IPS DF 6.9 (cell line): ENCODE data around the gene STX2.

Source experiments
- DNase-seq: peaks from one replicate; pipeline ENCODE4 v3.0.0-alpha.2; 2013; ENCODE audit warnings: low read depth, low spot score
- H3K27ac ChIP-seq: one replicate; pipeline ENCODE4 v1.5.1; 2013; ENCODE audit warnings: low read length, control low read depth
- H3K27me3 ChIP-seq: 2 replicates; pipeline ENCODE4 v1.6.1; 2013; ENCODE audit warnings: mild to moderate bottlenecking, low read length; ENCODE audit not compliant: control insufficient read depth, insufficient read depth
- H3K36me3 ChIP-seq: 2 replicates; pipeline ENCODE4 v1.6.1; 2013; ENCODE audit warnings: low read length; ENCODE audit not compliant: control insufficient read depth, insufficient read depth
- H3K4me1 ChIP-seq: 2 replicates; pipeline ENCODE4 v1.6.1; 2013; ENCODE audit warnings: low read length; ENCODE audit not compliant: control insufficient read depth, insufficient read depth
- H3K4me3 ChIP-seq: 2 replicates; pipeline ENCODE4 v1.5.1; 2013; ENCODE audit warnings: mild to moderate bottlenecking, low read length
- H3K9me3 ChIP-seq: 2 replicates; pipeline ENCODE4 v1.6.1; 2013; ENCODE audit warnings: low read length, inconsistent platforms; ENCODE audit not compliant: control insufficient read depth, insufficient read depth
- WGBS: extraction: QIAGEN DNeasy Blood & Tissue Kit; methylation state at CpG from one replicate; pipeline ENCODE4 v1.1.7; 2013; ENCODE audit warnings: mixed read lengths, missing lambda C conversion rate; ENCODE audit not compliant: insufficient read length, insufficient coverage; 5-methylcytosine and 5-hydroxymethylcytosine counted together

Gene STX2

GRCh38 chr12:130803702-130804101 is 35.3 kb downstream of the STX2 start:
- Histone ChIP-seq H3K27me3 (no peaks in the 10 kb centered on the region), H3K4me1 (no peaks in the 10 kb centered on the region), H3K36me3 (peaks cover 3% of the 10 kb centered on the region; the same call in 1 of the 2 replicates), H3K9me3 (no peaks in the 10 kb centered on the region), H3K4me3 (no peak overlapping the region), H3K27ac (no peak overlapping the region)
- no peak for DNase-seq
- no CpG with 5 or more reads among the region's 5 CpGs for WGBS

DNA sequence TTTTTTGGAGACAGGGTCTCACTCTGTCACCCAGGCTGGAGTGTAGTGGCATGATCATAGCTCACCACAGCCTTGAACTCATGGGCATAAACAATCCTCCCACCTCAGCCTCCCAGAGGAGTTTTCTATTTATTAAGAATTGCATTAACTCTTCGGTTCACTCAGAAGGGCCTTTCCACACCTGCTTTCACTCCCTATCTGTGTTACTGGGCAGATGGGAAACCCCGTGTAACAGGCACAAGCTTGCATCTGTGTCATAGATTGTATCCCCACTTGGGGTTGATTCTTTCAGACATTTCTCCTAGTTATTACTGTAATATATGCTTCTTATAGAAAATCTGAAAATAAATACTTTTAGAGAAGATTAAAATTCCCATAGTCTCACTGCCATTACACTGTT is 38.7 kb downstream of the STX2 start:
- WGBS, result no CpG with 5 or more reads among the region's 2 CpGs

GRCh38 chr12:130799051-130799450 is 40.0 kb downstream of the STX2 start:
- Histone ChIP-seq H3K27ac (no peak overlapping the region), H3K4me1 (no peaks in the 10 kb centered on the region), H3K27me3 (no peaks in the 10 kb centered on the region), H3K4me3 (no peak overlapping the region), H3K36me3 (peaks cover 5% of the 10 kb centered on the region), H3K9me3 (no peaks in the 10 kb centered on the region)
- DNase-seq, result no peak
- no CpG with 5 or more reads among the region's 4 CpGs for WGBS

More for the DNA sequence above, 38.7 kb downstream of the STX2 start:
- Histone ChIP-seq H3K36me3 (peaks cover 5% of the 10 kb centered on the region), H3K4me1 (no peaks in the 10 kb centered on the region), H3K27ac (no peak overlapping the region), H3K9me3 (no peaks in the 10 kb centered on the region), H3K4me3 (no peak overlapping the region), H3K27me3 (no peaks in the 10 kb centered on the region)
- DNase-seq, result no peak

DNA sequence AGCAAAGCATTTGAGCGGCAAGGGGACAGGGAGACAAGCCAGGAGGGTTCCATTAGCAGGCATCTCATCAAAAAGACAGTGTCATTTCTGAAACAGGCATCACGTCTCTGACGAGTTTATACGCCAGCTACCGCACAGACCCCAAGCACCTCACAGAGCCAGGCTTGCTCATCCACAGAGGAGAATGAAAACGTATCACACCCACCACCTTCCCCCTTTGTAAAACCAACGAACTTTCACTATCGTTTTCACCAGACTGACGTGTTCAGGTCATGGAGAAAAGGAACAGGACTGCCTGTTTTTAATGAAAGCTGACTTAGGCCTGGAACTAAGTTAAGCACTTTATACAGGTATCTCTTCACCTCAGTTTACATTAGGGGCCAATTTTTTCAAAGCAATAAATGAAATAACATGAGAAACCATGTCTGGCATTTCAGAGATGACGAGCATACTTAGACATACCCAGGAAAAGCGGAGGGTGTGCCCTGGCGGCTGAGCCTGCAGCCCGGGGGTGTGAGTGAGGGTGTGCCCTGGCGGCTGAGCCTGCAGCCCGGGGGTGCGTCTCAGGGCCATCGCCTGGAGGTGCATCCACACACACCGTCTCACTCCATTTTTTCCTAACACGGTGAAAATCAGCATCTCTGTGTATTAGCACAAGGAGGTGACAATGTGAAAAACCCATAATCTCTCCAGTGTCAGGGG is 41.9 kb downstream of the STX2 start:
- Histone ChIP-seq H3K27me3 (no peaks in the 10 kb centered on the region), H3K4me3 (no peak overlapping the region), H3K27ac (no peak overlapping the region), H3K36me3 (peaks cover 5% of the 10 kb centered on the region), H3K9me3 (no peaks in the 10 kb centered on the region), H3K4me1 (0 out of 2 replicates have a peak, but pooled peaks cover 2% of the 10 kb centered on the region)
- no CpG with 5 or more reads among the region's 19 CpGs for whole genome bisulfite sequencing
- DNase-seq, result no peak

DNA sequence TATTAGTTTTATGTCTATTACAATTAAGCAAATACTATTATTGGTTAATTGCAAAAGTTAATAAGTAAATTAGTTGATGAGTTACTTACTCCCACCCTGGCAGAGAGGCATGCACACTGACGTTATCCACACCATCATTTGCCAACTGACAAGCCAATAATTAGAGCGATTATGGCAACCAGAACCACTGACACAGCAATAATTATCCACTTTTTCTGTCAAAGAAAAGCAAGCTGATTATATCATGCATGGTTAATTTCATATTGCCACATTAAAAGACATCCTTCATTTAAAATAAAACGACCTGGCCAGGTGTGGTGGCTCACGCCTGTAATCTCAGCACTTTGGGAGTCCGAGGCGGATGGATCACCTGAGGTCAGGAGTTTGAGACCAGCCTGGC is 43.1 kb downstream of the STX2 start:
- Histone ChIP-seq H3K36me3 (peaks cover 5% of the 10 kb centered on the region), H3K9me3 (no peaks in the 10 kb centered on the region), H3K27me3 (no peaks in the 10 kb centered on the region), H3K4me3 (no peak overlapping the region), H3K27ac (no peak overlapping the region), H3K4me1 (0 out of 2 replicates have a peak, but pooled peaks cover 2% of the 10 kb centered on the region)
- DNase-seq, result no peak
- no CpG with 5 or more reads among the region's 6 CpGs for WGBS

DNA sequence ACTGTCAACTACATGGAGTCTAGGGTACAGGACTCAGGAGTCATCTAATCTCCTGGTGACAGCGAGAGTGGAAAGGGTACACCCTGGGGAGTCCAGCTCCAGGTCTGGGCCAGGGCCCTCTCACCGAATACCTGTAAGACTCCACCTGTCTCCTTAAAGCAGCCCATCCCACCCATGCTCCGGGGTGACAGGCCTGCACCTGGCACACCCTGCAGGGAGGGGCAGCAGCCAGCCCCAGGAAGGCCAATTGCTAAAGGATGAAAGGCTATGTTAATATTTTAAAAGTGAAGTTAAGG is 45.5 kb downstream of the STX2 start:
- no CpG with 5 or more reads among the region's 3 CpGs for WGBS
- peaks cover 3% of the 10 kb centered on the region for H3K36me3 ChIP-seq
- no peak overlapping the region for H3K27ac ChIP-seq
- H3K4me1 ChIP-seq, result 0 out of 2 replicates have a peak, but pooled peaks cover 2% of the 10 kb centered on the region
- no peak for DNase-seq
- H3K27me3 ChIP-seq, result no peaks in the 10 kb centered on the region
- H3K4me3 ChIP-seq, result no peak overlapping the region
- H3K9me3 ChIP-seq, result no peaks in the 10 kb centered on the region

- no CpG with 5 or more reads among the region's 20 CpGs for WGBS
These were observed 46.1 kb downstream of the STX2 start for GRCh38 chr12:130792821-130793553.

GRCh38 chr12:130791629-130792028 is 47.4 kb downstream of the STX2 start:
- H3K4me1 ChIP-seq, result peaks cover 5% of the 10 kb centered on the region
- no peaks in the 10 kb centered on the region for H3K27me3 ChIP-seq
- no CpG with 5 or more reads among the region's 10 CpGs for WGBS
- DNase-seq, result no peak
- no peak overlapping the region for H3K27ac ChIP-seq
- no peaks in the 10 kb centered on the region; the same call in 1 of the 2 replicates for H3K36me3 ChIP-seq
- no peak overlapping the region for H3K4me3 ChIP-seq
- no peaks in the 10 kb centered on the region for H3K9me3 ChIP-seq

More at GRCh38 chr12:130792821-130793553, 46.1 kb downstream of the STX2 start:
- Histone ChIP-seq H3K4me3 (no peak overlapping the region), H3K27ac (no peak overlapping the region), H3K27me3 (no peaks in the 10 kb centered on the region), H3K9me3 (no peaks in the 10 kb centered on the region), H3K4me1 (peaks cover 2% of the 10 kb centered on the region; the same call in 1 of the 2 replicates), H3K36me3 (peaks cover 3% of the 10 kb centered on the region)
- no peak for DNase-seq

GRCh38 chr12:130788515-130788914 is 50.5 kb downstream of the STX2 start:
- no peak for DNase-seq
- H3K4me3 ChIP-seq, result no peak overlapping the region
- no peaks in the 10 kb centered on the region for H3K9me3 ChIP-seq
- WGBS, result no CpG with 5 or more reads among the region's 21 CpGs
- no peaks in the 10 kb centered on the region for H3K27me3 ChIP-seq
- H3K27ac ChIP-seq, result no peak overlapping the region
- no peaks in the 10 kb centered on the region; the same call in 1 of the 2 replicates for H3K36me3 ChIP-seq
- H3K4me1 ChIP-seq, result peaks cover 4% of the 10 kb centered on the region

GRCh38 chr12:130787445-130788410 is 51.3 kb downstream of the STX2 start:
- Histone ChIP-seq H3K27ac (no peak overlapping the region), H3K36me3 (no peaks in the 10 kb centered on the region), H3K4me1 (peaks cover 3% of the 10 kb centered on the region), H3K4me3 (no peak overlapping the region), H3K27me3 (no peaks in the 10 kb centered on the region), H3K9me3 (no peaks in the 10 kb centered on the region)
- DNase-seq, result no peak
- no CpG with 5 or more reads among the region's 35 CpGs for WGBS
